GM23338 (cell line): Measurements from ENCODE around the gene HLCS. TPM values are rescaled to one million over a fixed set of nuclear protein-coding genes. Genes with fewer than 3 reads are reported as not detected.

Source experiments
- ATAC-seq: fragments of 200-7000 bp; cut with Tn5 transposase; 3 replicates; pipeline ENCODE4 v1.9.1; 2020
- DNase-seq: peaks from one replicate; pipeline ENCODE4 v3.0.0-alpha.2; 2015; ENCODE audit warnings: low spot score
- H2AFZ ChIP-seq: fragments of 200-600 bp; sonication (generic); 2 replicates; pipeline ENCODE4 v1.8.0; 2016; ENCODE audit warnings: antibody characterized with exemption, mild to moderate bottlenecking, moderate library complexity
- H3F3A ChIP-seq: fragments of 200-600 bp; sonication (generic); replicated peaks from 2 replicates; pipeline ENCODE4 v1.8.0; 2017; ENCODE audit warnings: antibody characterized with exemption, mixed run types, low read depth
- H3K27ac ChIP-seq: fragments of 200-600 bp; sonication (generic); 2 replicates; pipeline ENCODE4 v1.6.1; 2016; ENCODE audit warnings: low read depth
- H3K27me3 ChIP-seq: fragments of 200-600 bp; sonication (generic); 2 replicates; pipeline ENCODE4 v1.8.0; 2016; ENCODE audit warnings: mild to moderate bottlenecking, mixed run types, moderate library complexity; ENCODE audit not compliant: insufficient read depth
- H3K36me3 ChIP-seq: fragments of 200-600 bp; sonication (generic); 2 replicates; pipeline ENCODE4 v1.8.0; 2016; ENCODE audit warnings: mild to moderate bottlenecking; ENCODE audit not compliant: insufficient read depth
- H3K4me1 ChIP-seq: fragments of 200-600 bp; sonication (generic); 2 replicates; pipeline ENCODE4 v1.8.0; 2016; ENCODE audit warnings: mild to moderate bottlenecking, moderate library complexity; ENCODE audit not compliant: insufficient read depth
- H3K4me2 ChIP-seq: fragments of 200-600 bp; sonication (generic); 2 replicates; pipeline ENCODE4 v1.7.1; 2017; ENCODE audit warnings: mixed run types
- H3K4me3 ChIP-seq: fragments of 200-600 bp; sonication (generic); 2 replicates; pipeline ENCODE4 v1.6.1; 2016; ENCODE audit warnings: mixed run types
- H3K79me2 ChIP-seq: fragments of 200-600 bp; sonication (generic); replicated peaks from 2 replicates; pipeline ENCODE4 v1.8.0; 2017; ENCODE audit warnings: mild to moderate bottlenecking; ENCODE audit not compliant: insufficient read depth
- H3K9me2 ChIP-seq: fragments of 200-600 bp; sonication (generic); 2 replicates; pipeline ENCODE4 v1.8.0; 2017; ENCODE audit not compliant: insufficient read depth
- H4K20me1 ChIP-seq: fragments of 200-600 bp; sonication (generic); replicated peaks from 2 replicates; pipeline ENCODE4 v1.8.0; 2017; ENCODE audit warnings: mild to moderate bottlenecking; ENCODE audit not compliant: insufficient read depth
- H3K27ac Mint-ChIP-seq: 2 replicates; pipeline ENCODE4 v1.8.0; 2020; ENCODE audit warnings: inconsistent platforms, mild to moderate bottlenecking, moderate library complexity, mixed read lengths
- H3K27me3 Mint-ChIP-seq: 3 replicates; pipeline ENCODE4 v1.8.0; 2022; ENCODE audit warnings: low read depth, mild to moderate bottlenecking, moderate library complexity, mixed read lengths, inconsistent platforms; ENCODE audit not compliant: insufficient read depth, poor library complexity
- H3K36me3 Mint-ChIP-seq: 3 replicates; pipeline ENCODE4 v1.8.0; 2021; ENCODE audit warnings: low read depth, mild to moderate bottlenecking, inconsistent platforms, moderate library complexity, mixed read lengths
- H3K4me1 Mint-ChIP-seq: 3 replicates; pipeline ENCODE4 v1.8.0; 2020; ENCODE audit warnings: mild to moderate bottlenecking, inconsistent platforms, mixed read lengths
- H3K4me3 Mint-ChIP-seq: 3 replicates; pipeline ENCODE4 v1.8.0; 2021; ENCODE audit warnings: moderate library complexity, mild to moderate bottlenecking, inconsistent platforms, mixed read lengths
- H3K9me3 Mint-ChIP-seq: 3 replicates; pipeline ENCODE4 v1.8.0; 2020; ENCODE audit warnings: moderate library complexity, mild to moderate bottlenecking, inconsistent platforms, mixed read lengths
- CREB1 ChIP-seq: fragments of 250-450 bp; sonication (Bioruptor Pico); IDR thresholded peaks from 2 replicates; pipeline ENCODE4 v1.5.0; 2020; ENCODE audit warnings: low read depth, mild to moderate bottlenecking, moderate library complexity
- EZH2 ChIP-seq: fragments of 200-600 bp; sonication (generic); IDR thresholded peaks from one replicate; pipeline ENCODE4 v1.8.0; 2017; ENCODE audit warnings: antibody characterized with exemption, mild to moderate bottlenecking, low read depth; ENCODE audit not compliant: unreplicated experiment
- EZH2phosphoT487 ChIP-seq: fragments of 200-600 bp; sonication (generic); IDR thresholded peaks from one replicate; pipeline ENCODE4 v1.8.1; 2018; ENCODE audit warnings: antibody characterized with exemption; ENCODE audit not compliant: unreplicated experiment
- JUNB ChIP-seq: IDR thresholded peaks from one replicate; pipeline ENCODE4 v1.6.1; 2016; ENCODE audit warnings: antibody characterized with exemption; ENCODE audit not compliant: unreplicated experiment
- NANOG ChIP-seq: IDR thresholded peaks from 2 replicates; pipeline ENCODE4 v1.6.1; 2016; ENCODE audit warnings: antibody characterized with exemption, borderline replicate concordance
- POLR2AphosphoS5 ChIP-seq: IDR thresholded peaks from 2 replicates; pipeline ENCODE4 v1.6.1; 2016; ENCODE audit warnings: antibody characterized with exemption, low read depth
- STAT1 ChIP-seq: IDR thresholded peaks from one replicate; pipeline ENCODE4 v1.6.1; 2016; ENCODE audit warnings: antibody characterized with exemption; ENCODE audit not compliant: unreplicated experiment
- ZNF114 ChIP-seq: fragments of 250-450 bp; sonication (Bioruptor Pico); IDR thresholded peaks from 2 replicates; pipeline ENCODE4 v1.5.0; 2020; ENCODE audit warnings: mild to moderate bottlenecking, moderate library complexity
- ZNF331 ChIP-seq: fragments of 250-450 bp; sonication (Bioruptor Pico); IDR thresholded peaks from 2 replicates; pipeline ENCODE4 v1.5.0; 2020; ENCODE audit warnings: low read depth, mild to moderate bottlenecking, moderate library complexity
- polyA plus RNA-seq: library from polyadenylated mRNA; unstranded; fragments of >200 nt; fragmentation: Nextera tagmentation; extraction: Ambion mirVana; gene quantifications from 2 replicates; pipeline ENCODE4 v1.2.1, GENCODE V29; 2016
- total RNA-seq: library from RNA; depleted of rRNA; stranded (reverse); fragments of >200 nt; shearing (Covaris generic); gene quantifications from 2 replicates; pipeline ENCODE4 v1.2.3, GENCODE V29; 2014
- TF ChIP-seq, protein P1 (sequence below): IDR thresholded peaks from 2 replicates; pipeline ENCODE4 v1.6.1; 2016; ENCODE audit warnings: antibody characterized with exemption
- TF ChIP-seq, protein P2 (sequence below), 2 experiments: fragments of 200-600 bp in 1 of 2; sonication (generic) in 1 of 2; conservative IDR thresholded peaks; 2 replicates each; pipeline versions ENCODE4 v1.5.1 to v1.6.1; 2016 to 2017; ENCODE audit warnings: antibody characterized with exemption in 2 of 2, low read depth in 2 of 2, mild to moderate bottlenecking in 2 of 2, moderate library complexity in 1 of 2
- TF ChIP-seq, protein P3 (sequence below): fragments of 250-450 bp; sonication (Bioruptor Pico); IDR thresholded peaks from 2 replicates; pipeline ENCODE4 v1.5.0; 2020; ENCODE audit warnings: mild to moderate bottlenecking, moderate library complexity

The HLCS gene
- total and polyA plus RNA-seq, 2 experiments from 2014 or later: 6.1 to 14.7 TPM

DNA sequence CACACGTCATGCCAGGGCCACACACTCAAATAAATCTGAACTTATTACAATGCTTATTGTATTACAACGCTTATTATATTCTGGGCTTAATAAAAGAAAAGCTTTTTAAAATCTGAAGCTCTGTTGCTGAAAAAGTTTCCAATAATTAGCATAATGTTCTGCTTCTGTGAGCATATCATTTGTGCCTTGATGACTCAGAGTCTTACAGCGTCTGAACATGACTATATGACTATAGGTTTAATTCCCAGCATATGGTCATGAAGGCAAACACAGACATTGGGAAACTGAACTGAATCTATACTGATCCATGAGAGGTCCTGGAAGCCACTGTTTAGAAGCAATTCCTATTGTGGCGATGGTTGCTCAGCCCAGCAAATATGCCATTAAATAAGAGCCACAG is 201.2 kb downstream of the HLCS start:
- H4K20me1 ChIP-seq: no peaks in the 10 kb centered on the region
- H3K4me1 Mint-ChIP-seq: peaks cover 17% of the 10 kb centered on the region
- H3K4me2 ChIP-seq: no peak overlapping the region
- no peaks in the 10 kb centered on the region for H3K36me3 Mint-ChIP-seq
- H3K4me3 ChIP-seq: no peak overlapping the region
- no peaks in the 10 kb centered on the region for H3K36me3 ChIP-seq
- no peaks in the 10 kb centered on the region for H3K79me2 ChIP-seq
- no peaks in the 10 kb centered on the region for H3K4me1 ChIP-seq
- H3F3A ChIP-seq: no peaks in the 10 kb centered on the region
- no peaks in the 10 kb centered on the region for H3K9me3 Mint-ChIP-seq
- TF ChIP-seq, protein P1, sequence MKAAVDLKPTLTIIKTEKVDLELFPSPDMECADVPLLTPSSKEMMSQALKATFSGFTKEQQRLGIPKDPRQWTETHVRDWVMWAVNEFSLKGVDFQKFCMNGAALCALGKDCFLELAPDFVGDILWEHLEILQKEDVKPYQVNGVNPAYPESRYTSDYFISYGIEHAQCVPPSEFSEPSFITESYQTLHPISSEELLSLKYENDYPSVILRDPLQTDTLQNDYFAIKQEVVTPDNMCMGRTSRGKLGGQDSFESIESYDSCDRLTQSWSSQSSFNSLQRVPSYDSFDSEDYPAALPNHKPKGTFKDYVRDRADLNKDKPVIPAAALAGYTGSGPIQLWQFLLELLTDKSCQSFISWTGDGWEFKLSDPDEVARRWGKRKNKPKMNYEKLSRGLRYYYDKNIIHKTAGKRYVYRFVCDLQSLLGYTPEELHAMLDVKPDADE: no peak
- no peak for TF ChIP-seq ZNF114 (CRISPR knock-in tag)
- no peaks in the 10 kb centered on the region for H3K27me3 ChIP-seq
- no peak overlapping the region for H2AFZ ChIP-seq
- peaks cover 6% of the 10 kb centered on the region for H3K27me3 Mint-ChIP-seq
- no peak overlapping the region for H3K27ac Mint-ChIP-seq
- DNase-seq: no peak
- no peak overlapping the region for H3K27ac ChIP-seq
- H3K9me2 ChIP-seq: no peaks in the 10 kb centered on the region
- ATAC-seq: no peak
- no peak overlapping the region for H3K4me3 Mint-ChIP-seq

DNA sequence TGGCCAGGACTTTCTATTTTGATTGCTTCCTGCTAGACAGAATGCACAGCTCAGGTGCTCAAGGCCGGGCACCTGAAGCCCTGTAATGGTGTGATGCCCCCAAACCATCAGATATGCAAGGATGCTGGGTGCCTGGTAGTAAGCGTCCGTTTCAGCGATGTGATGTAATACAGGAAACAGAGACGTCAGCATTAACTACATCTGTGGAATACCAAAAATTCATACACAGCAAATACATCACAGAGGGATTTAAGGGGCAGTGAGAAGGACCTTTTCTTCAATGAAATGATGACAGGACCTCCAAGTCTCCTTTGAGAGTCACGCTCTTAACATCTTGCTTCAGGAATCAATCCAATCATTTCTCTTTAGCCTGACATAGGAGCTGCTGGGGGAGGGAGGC is 203.2 kb downstream of the HLCS start:
- Histone ChIP-seq H3K27ac (no peak overlapping the region), H3K4me2 (no peak overlapping the region), H3K36me3 (no peaks in the 10 kb centered on the region), H3K9me2 (no peaks in the 10 kb centered on the region), H3K4me3 (no peak overlapping the region), H3K79me2 (no peaks in the 10 kb centered on the region), H3K4me1 (no peaks in the 10 kb centered on the region), H2AFZ (no peak overlapping the region), H4K20me1 (no peaks in the 10 kb centered on the region), H3K27me3 (no peaks in the 10 kb centered on the region), H3F3A (no peaks in the 10 kb centered on the region)
- Mint-ChIP-seq H3K4me3 (no peak overlapping the region), H3K36me3 (no peaks in the 10 kb centered on the region), H3K4me1 (peaks cover 14% of the 10 kb centered on the region), H3K27ac (no peak overlapping the region), H3K27me3 (peaks cover 6% of the 10 kb centered on the region), H3K9me3 (no peaks in the 10 kb centered on the region)
- no peak for DNase-seq
- no peak for ATAC-seq
- TF ChIP-seq STAT1 (no peak), JUNB (no peak), POLR2AphosphoS5 (no peak), ZNF331 (CRISPR knock-in tag) (no peak), NANOG (no peak), EZH2phosphoT487 (no peak), EZH2 (no peak), ZNF114 (CRISPR knock-in tag) (no peak), CREB1 (CRISPR knock-in tag) (no peak)
- TF ChIP-seq, protein P1: no peak
- TF ChIP-seq, protein P2, sequence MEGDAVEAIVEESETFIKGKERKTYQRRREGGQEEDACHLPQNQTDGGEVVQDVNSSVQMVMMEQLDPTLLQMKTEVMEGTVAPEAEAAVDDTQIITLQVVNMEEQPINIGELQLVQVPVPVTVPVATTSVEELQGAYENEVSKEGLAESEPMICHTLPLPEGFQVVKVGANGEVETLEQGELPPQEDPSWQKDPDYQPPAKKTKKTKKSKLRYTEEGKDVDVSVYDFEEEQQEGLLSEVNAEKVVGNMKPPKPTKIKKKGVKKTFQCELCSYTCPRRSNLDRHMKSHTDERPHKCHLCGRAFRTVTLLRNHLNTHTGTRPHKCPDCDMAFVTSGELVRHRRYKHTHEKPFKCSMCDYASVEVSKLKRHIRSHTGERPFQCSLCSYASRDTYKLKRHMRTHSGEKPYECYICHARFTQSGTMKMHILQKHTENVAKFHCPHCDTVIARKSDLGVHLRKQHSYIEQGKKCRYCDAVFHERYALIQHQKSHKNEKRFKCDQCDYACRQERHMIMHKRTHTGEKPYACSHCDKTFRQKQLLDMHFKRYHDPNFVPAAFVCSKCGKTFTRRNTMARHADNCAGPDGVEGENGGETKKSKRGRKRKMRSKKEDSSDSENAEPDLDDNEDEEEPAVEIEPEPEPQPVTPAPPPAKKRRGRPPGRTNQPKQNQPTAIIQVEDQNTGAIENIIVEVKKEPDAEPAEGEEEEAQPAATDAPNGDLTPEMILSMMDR (conservative IDR thresholded peaks at IDR 0.05; ENCODE audit: low read depth in 2 of 2): no peak
- TF ChIP-seq, protein P3, sequence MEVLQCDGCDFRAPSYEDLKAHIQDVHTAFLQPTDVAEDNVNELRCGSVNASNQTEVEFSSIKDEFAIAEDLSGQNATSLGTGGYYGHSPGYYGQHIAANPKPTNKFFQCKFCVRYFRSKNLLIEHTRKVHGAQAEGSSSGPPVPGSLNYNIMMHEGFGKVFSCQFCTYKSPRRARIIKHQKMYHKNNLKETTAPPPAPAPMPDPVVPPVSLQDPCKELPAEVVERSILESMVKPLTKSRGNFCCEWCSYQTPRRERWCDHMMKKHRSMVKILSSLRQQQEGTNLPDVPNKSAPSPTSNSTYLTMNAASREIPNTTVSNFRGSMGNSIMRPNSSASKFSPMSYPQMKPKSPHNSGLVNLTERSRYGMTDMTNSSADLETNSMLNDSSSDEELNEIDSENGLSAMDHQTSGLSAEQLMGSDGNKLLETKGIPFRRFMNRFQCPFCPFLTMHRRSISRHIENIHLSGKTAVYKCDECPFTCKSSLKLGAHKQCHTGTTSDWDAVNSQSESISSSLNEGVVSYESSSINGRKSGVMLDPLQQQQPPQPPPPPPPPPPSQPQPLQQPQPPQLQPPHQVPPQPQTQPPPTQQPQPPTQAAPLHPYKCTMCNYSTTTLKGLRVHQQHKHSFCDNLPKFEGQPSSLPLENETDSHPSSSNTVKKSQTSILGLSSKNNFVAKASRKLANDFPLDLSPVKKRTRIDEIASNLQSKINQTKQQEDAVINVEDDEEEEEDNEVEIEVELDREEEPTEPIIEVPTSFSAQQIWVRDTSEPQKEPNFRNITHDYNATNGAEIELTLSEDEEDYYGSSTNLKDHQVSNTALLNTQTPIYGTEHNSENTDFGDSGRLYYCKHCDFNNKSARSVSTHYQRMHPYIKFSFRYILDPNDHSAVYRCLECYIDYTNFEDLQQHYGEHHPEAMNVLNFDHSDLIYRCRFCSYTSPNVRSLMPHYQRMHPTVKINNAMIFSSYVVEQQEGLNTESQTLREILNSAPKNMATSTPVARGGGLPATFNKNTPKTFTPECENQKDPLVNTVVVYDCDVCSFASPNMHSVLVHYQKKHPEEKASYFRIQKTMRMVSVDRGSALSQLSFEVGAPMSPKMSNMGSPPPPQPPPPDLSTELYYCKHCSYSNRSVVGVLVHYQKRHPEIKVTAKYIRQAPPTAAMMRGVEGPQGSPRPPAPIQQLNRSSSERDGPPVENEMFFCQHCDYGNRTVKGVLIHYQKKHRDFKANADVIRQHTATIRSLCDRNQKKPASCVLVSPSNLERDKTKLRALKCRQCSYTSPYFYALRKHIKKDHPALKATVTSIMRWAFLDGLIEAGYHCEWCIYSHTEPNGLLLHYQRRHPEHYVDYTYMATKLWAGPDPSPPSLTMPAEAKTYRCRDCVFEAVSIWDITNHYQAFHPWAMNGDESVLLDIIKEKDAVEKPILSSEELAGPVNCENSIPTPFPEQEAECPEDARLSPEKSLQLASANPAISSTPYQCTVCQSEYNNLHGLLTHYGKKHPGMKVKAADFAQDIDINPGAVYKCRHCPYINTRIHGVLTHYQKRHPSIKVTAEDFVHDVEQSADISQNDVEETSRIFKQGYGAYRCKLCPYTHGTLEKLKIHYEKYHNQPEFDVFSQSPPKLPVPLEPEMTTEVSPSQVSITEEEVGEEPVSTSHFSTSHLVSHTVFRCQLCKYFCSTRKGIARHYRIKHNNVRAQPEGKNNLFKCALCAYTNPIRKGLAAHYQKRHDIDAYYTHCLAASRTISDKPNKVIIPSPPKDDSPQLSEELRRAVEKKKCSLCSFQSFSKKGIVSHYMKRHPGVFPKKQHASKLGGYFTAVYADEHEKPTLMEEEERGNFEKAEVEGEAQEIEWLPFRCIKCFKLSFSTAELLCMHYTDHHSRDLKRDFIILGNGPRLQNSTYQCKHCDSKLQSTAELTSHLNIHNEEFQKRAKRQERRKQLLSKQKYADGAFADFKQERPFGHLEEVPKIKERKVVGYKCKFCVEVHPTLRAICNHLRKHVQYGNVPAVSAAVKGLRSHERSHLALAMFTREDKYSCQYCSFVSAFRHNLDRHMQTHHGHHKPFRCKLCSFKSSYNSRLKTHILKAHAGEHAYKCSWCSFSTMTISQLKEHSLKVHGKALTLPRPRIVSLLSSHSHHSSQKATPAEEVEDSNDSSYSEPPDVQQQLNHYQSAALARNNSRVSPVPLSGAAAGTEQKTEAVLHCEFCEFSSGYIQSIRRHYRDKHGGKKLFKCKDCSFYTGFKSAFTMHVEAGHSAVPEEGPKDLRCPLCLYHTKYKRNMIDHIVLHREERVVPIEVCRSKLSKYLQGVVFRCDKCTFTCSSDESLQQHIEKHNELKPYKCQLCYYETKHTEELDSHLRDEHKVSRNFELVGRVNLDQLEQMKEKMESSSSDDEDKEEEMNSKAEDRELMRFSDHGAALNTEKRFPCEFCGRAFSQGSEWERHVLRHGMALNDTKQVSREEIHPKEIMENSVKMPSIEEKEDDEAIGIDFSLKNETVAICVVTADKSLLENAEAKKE (CRISPR knock-in tag): no peak
